Liver (tissue), 9 donors: Measurements from ENCODE around the gene NEURL1. TPM values are rescaled to one million over a fixed set of nuclear protein-coding genes. Genes with fewer than 3 reads are reported as not detected.

ENCODE experiments used
- DNase-seq: peaks from one replicate; pipeline ENCODE4 v3.0.0-alpha.2; 2017; ENCODE audit warnings: low spot score
- H3K27ac ChIP-seq, 2 donors: one replicate each; pipeline ENCODE4 v1.7.0; 2013; ENCODE audit warnings: inconsistent platforms in 2 of 2, low read length in 2 of 2, control low read depth in 1 of 2, low read depth in 1 of 2, mild to moderate bottlenecking in 1 of 2
- H3K27me3 ChIP-seq, 4 donors: one replicate each; pipeline versions ENCODE4 v1.6.1 to v1.7.0; 2013; ENCODE audit warnings: low read length in 3 of 4, inconsistent platforms in 1 of 4, mild to moderate bottlenecking in 1 of 4, moderate library complexity in 1 of 4; ENCODE audit not compliant: control insufficient read depth in 4 of 4, insufficient read depth in 4 of 4
- H3K36me3 ChIP-seq, 4 donors: one replicate each; pipeline versions ENCODE4 v1.6.1 to v1.7.0; 2013; ENCODE audit warnings: low read length in 3 of 4, mild to moderate bottlenecking in 3 of 4, low read depth in 1 of 4, moderate library complexity in 1 of 4; ENCODE audit not compliant: control insufficient read depth in 4 of 4, insufficient read depth in 3 of 4
- H3K4me1 ChIP-seq, 4 donors: one replicate each; pipeline versions ENCODE4 v1.6.1 to v1.7.0; 2013; ENCODE audit warnings: low read length in 3 of 4, mild to moderate bottlenecking in 3 of 4, moderate library complexity in 1 of 4; ENCODE audit not compliant: control insufficient read depth in 4 of 4, insufficient read depth in 4 of 4
- H3K4me3 ChIP-seq, 3 donors: one replicate each; pipeline versions ENCODE4 v1.6.1 to v1.7.0; 2013; ENCODE audit warnings: low read length in 3 of 3, control low read depth in 1 of 3, low read depth in 1 of 3, mild to moderate bottlenecking in 1 of 3
- H3K9ac ChIP-seq, 2 donors: one replicate each; pipeline ENCODE4 v1.7.0; 2013; ENCODE audit warnings: low read length in 2 of 2, mild to moderate bottlenecking in 2 of 2, moderate library complexity in 2 of 2, control low read depth in 1 of 2, low read depth in 1 of 2
- H3K9me3 ChIP-seq, 4 donors: one replicate each; pipeline versions ENCODE4 v1.6.1 to v1.7.0; 2013; ENCODE audit warnings: low read length in 3 of 4; ENCODE audit not compliant: control insufficient read depth in 4 of 4
- CTCF ChIP-seq: fragments of 150-350 bp; IDR thresholded peaks from 2 replicates; pipeline ENCODE4 v1.5.1; 2017; ENCODE audit warnings: improper control_type of control experiment, low read depth, low read length; ENCODE audit not compliant: missing input control
- EGR1 ChIP-seq, 2 donors: IDR thresholded peaks; 2 replicates each; pipeline ENCODE4 v1.6.1; 2016 to 2018; ENCODE audit warnings: antibody characterized with exemption in 2 of 2, low read depth in 2 of 2
- FOXA1 ChIP-seq: IDR thresholded peaks from 2 replicates; pipeline ENCODE4 v1.6.1; 2016; ENCODE audit warnings: antibody characterized with exemption
- FOXA2 ChIP-seq: IDR thresholded peaks from 2 replicates; pipeline ENCODE4 v1.6.1; 2016; ENCODE audit warnings: antibody characterized with exemption
- GABPA ChIP-seq, 2 donors: IDR thresholded peaks in 1 of 2; conservative IDR thresholded peaks in 1 of 2; 2 replicates each; pipeline ENCODE4 v1.6.1; 2016; ENCODE audit warnings: antibody characterized with exemption in 2 of 2, mild to moderate bottlenecking in 1 of 2, moderate library complexity in 1 of 2
- HNF4A ChIP-seq, 2 donors: conservative IDR thresholded peaks; 2 replicates each; pipeline ENCODE4 v1.6.1; 2016; ENCODE audit warnings: antibody characterized with exemption in 2 of 2, mild to moderate bottlenecking in 2 of 2
- HNF4G ChIP-seq: IDR thresholded peaks from 2 replicates; pipeline ENCODE4 v1.6.1; 2016; ENCODE audit warnings: antibody characterized with exemption
- MAX ChIP-seq: IDR thresholded peaks from 2 replicates; pipeline ENCODE4 v1.6.1; 2016; ENCODE audit warnings: antibody characterized with exemption
- NR2F2 ChIP-seq: IDR thresholded peaks from 2 replicates; pipeline ENCODE4 v1.6.1; 2016; ENCODE audit warnings: antibody characterized with exemption
- RAD21 ChIP-seq, 2 donors: IDR thresholded peaks; 2 replicates each; pipeline ENCODE4 v1.6.1; 2016; ENCODE audit warnings: antibody characterized with exemption in 2 of 2, mild to moderate bottlenecking in 2 of 2
- REST ChIP-seq: IDR thresholded peaks from 2 replicates; pipeline ENCODE4 v1.6.1; 2016; ENCODE audit warnings: antibody characterized with exemption, mild to moderate bottlenecking
- RXRA ChIP-seq, 2 donors: IDR thresholded peaks; 2 replicates each; pipeline ENCODE4 v1.6.1; 2017 to 2018; ENCODE audit warnings: antibody characterized with exemption in 2 of 2, mild to moderate bottlenecking in 1 of 2
- SP1 ChIP-seq: IDR thresholded peaks from 2 replicates; pipeline ENCODE4 v1.6.1; 2018; ENCODE audit warnings: antibody characterized with exemption, mild to moderate bottlenecking
- WGBS: extraction: QIAGEN DNeasy Blood & Tissue Kit; methylation state at CpG from one replicate; pipeline ENCODE4 v1.1.7; 2013; 5-methylcytosine and 5-hydroxymethylcytosine counted together
- polyA plus RNA-seq, 2 donors: library from polyadenylated mRNA; stranded (reverse) in 1 of 2; unstranded in 1 of 2; fragments of 200-250 nt in 1 of 2; fragments of >200 nt in 1 of 2; fragmentation: Nextera tagmentation in 1 of 2; extraction: Ambion mirVana in 1 of 2; gene quantifications; one replicate each; pipeline versions ENCODE4 v1.2.1 to v1.2.3, GENCODE V29; 2013 to 2015
- total RNA-seq, 2 donors: library from RNA; depleted of rRNA; stranded (reverse); fragments of >200 nt; gene quantifications; one replicate each; pipeline ENCODE4 v1.2.3, GENCODE V29; 2014
- TF ChIP-seq, protein P1 (sequence below): IDR thresholded peaks from 2 replicates; pipeline ENCODE4 v1.6.1; 2016; ENCODE audit warnings: antibody characterized with exemption
- TF ChIP-seq, protein P2 (sequence below): IDR thresholded peaks from 2 replicates; pipeline ENCODE4 v1.6.1; 2016; ENCODE audit warnings: antibody characterized with exemption
- donor health status: healthy.
- donor health status: healthy.
- donor health status: healthy.
- donor health status: healthy.
- donor health status: healthy.

NEURL1 gene
- total and polyA plus RNA-seq, 4 donors = 0.11 to 3.9 (median 0.74) TPM

GRCh38 chr10:103451831-103452505, 41.5 kb upstream of the NEURL1 start, which contains the start of gene CALHM2:
Gene CALHM2, minus strand, starts transcription at chr10:103452370. Its CDS starts 2,429 bp downstream, at chr10:103449941.
- H3K9me3 ChIP-seq = no peaks in the 10 kb centered on the region
- peak within 1 kb of the TSS; percentile 72 to 80 for H3K27ac ChIP-seq
- peaks cover 0 to 5% (median 2%) of the 10 kb centered on the region in 4 donors for H3K4me1 ChIP-seq
- 9% methylated on average over 32 of the region's 32 CpGs for WGBS
- peaks cover 0 to 8% (median 2%) of the 10 kb centered on the region in 4 donors for H3K36me3 ChIP-seq
- H3K9ac ChIP-seq = peak within 1 kb of the TSS; percentile 36 to 48
- no peak for DNase-seq
- TF ChIP-seq, protein P1, sequence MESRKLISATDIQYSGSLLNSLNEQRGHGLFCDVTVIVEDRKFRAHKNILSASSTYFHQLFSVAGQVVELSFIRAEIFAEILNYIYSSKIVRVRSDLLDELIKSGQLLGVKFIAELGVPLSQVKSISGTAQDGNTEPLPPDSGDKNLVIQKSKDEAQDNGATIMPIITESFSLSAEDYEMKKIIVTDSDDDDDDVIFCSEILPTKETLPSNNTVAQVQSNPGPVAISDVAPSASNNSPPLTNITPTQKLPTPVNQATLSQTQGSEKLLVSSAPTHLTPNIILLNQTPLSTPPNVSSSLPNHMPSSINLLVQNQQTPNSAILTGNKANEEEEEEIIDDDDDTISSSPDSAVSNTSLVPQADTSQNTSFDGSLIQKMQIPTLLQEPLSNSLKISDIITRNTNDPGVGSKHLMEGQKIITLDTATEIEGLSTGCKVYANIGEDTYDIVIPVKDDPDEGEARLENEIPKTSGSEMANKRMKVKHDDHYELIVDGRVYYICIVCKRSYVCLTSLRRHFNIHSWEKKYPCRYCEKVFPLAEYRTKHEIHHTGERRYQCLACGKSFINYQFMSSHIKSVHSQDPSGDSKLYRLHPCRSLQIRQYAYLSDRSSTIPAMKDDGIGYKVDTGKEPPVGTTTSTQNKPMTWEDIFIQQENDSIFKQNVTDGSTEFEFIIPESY = no peak
- no peak for TF ChIP-seq NR2F2
- TF ChIP-seq, protein P2, sequence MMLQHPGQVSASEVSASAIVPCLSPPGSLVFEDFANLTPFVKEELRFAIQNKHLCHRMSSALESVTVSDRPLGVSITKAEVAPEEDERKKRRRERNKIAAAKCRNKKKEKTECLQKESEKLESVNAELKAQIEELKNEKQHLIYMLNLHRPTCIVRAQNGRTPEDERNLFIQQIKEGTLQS = no peak
- TF ChIP-seq MAX = no peak
- no peak for TF ChIP-seq RAD21 (IDR thresholded peaks at IDR 0.05)
- TF ChIP-seq EGR1 (IDR thresholded peaks at IDR 0.05; ENCODE audit: low read depth in 2 of 2) = no peak
- no peak for TF ChIP-seq FOXA1
- no peak for TF ChIP-seq FOXA2
- no peak for TF ChIP-seq SP1
- no peak for TF ChIP-seq HNF4A (conservative IDR thresholded peaks at IDR 0.05)
- TF ChIP-seq CTCF = no peak
- TF ChIP-seq RXRA (IDR thresholded peaks at IDR 0.05) = no peak
- TF ChIP-seq GABPA (IDR thresholded peaks at IDR 0.05 in 1 of 2, conservative IDR thresholded peaks at IDR 0.05 in 1 of 2) = no peak
- TF ChIP-seq HNF4G = no peak
- TF ChIP-seq REST = no peak
- no peaks in the 10 kb centered on the region for H3K27me3 ChIP-seq
- peak within 1 kb of the TSS; percentile 25 to 58 (median 42) for H3K4me3 ChIP-seq
